Measurements from ENCODE around the gene RUNX2.

DNA sequence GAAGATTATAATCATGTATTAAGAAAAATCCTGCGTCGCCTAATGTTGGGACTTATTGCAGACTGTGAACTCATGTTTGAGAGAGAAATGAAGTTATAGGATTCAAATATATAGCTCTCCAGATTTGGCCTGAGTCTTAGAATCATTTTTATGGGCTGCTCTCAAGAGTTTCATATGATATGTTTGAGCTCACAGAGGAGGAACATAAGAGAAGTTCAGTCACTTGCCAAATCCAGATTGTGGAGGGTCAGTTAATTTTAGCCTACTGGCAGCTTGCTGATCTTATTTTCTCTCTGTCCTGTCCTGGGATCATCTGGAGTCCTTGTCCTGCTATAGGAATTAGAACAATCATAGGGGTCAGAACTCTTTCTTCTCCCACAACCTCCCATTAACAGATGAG lies 235.7 kb downstream of the RUNX2 start:
- TF ChIP-seq, protein P1, sequence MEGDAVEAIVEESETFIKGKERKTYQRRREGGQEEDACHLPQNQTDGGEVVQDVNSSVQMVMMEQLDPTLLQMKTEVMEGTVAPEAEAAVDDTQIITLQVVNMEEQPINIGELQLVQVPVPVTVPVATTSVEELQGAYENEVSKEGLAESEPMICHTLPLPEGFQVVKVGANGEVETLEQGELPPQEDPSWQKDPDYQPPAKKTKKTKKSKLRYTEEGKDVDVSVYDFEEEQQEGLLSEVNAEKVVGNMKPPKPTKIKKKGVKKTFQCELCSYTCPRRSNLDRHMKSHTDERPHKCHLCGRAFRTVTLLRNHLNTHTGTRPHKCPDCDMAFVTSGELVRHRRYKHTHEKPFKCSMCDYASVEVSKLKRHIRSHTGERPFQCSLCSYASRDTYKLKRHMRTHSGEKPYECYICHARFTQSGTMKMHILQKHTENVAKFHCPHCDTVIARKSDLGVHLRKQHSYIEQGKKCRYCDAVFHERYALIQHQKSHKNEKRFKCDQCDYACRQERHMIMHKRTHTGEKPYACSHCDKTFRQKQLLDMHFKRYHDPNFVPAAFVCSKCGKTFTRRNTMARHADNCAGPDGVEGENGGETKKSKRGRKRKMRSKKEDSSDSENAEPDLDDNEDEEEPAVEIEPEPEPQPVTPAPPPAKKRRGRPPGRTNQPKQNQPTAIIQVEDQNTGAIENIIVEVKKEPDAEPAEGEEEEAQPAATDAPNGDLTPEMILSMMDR (IDR thresholded peaks at IDR 0.05), result no peak
- TF ChIP-seq POLR2A (IDR thresholded peaks at IDR 0.05), result no peak

Data from testis (tissue), 2 donors.